ENCODE measurements around the gene KLHL17. TPM values are rescaled to one million over a fixed set of nuclear protein-coding genes. Genes with fewer than 3 reads are reported as not detected.
A peak's percentile ranks its signal among the peaks of the same experiment; 100 is the strongest.

Gene KLHL17
- total and polyA plus RNA-seq, 10 of the 15 experiments (the other 5 are each of a cell fraction or from before 2014, with no cell fraction given): 0.03 to 30.6 (median 5.3) TPM

GRCh38 chr1:928825-929661, 31.3 kb upstream of the KLHL17 start:
- intact Hi-C loops (cut with micrococcal nuclease; ENCODE audit: unreplicated experiment) (no loop called here), in situ Hi-C loops (cut with MboI) (no loop called here)
- no peak for FAIRE-seq
- no peaks in the 10 kb centered on the region for H3K4me1 ChIP-seq (ENCODE audit: control insufficient read depth, insufficient read depth, low read length)
- no peak overlapping the region for H3K4me3 ChIP-seq
- H3K79me2 ChIP-seq (ENCODE audit: control insufficient read depth, insufficient read depth, low read length): no peaks in the 10 kb centered on the region
- no peaks in the 10 kb centered on the region for H3K36me3 ChIP-seq (ENCODE audit: control insufficient read depth in 2 of 2, insufficient read depth in 2 of 2, low read length in 1 of 2)
- RAD21 ChIA-PET (ENCODE audit: unreplicated experiment): no interaction called here
- SMC1A ChIA-PET (ENCODE audit: uncharacterized antibody, unreplicated experiment): no interaction called here
- DNase-seq (ENCODE audit: low read depth, low spot score): no peak
- no peak for ATAC-seq
- TF ChIP-seq POLR2A (IDR thresholded peaks at IDR 0.05; ENCODE audit: low read depth, low read length) (no peak), CTCF (IDR thresholded peaks at IDR 0.05 in 2 of 3, conservative IDR thresholded peaks at IDR 0.05 in 1 of 3; ENCODE audit: control insufficient read depth in 2 of 3, extremely low read depth in 1 of 3, insufficient read depth in 1 of 3, low read depth in 3 of 3, low read length in 3 of 3) (peak in 1 of 3 experiments; percentile 5; a peak in 1 of 6 replicates)
- no peaks in the 10 kb centered on the region for H4K20me1 ChIP-seq (ENCODE audit: control insufficient read depth, insufficient read depth)
- POLR2A ChIA-PET: no interaction called here
- CTCF ChIA-PET: no interaction called here
- H3K9me3 ChIP-seq (replicated peaks; ENCODE audit: control insufficient read depth, insufficient read depth, low read length): no peaks in the 10 kb centered on the region
- no TSS peak for BruUV-seq (replicated peaks)
- no peak overlapping the region for H2AFZ ChIP-seq (ENCODE audit: control insufficient read depth, low read depth, low read length)
- no peak overlapping the region for H3K9ac ChIP-seq (ENCODE audit: control insufficient read depth, insufficient read depth, low read length)
- H3K27ac ChIP-seq (ENCODE audit: control insufficient read depth, insufficient read depth): no peak overlapping the region
- 41% methylated on average over 39 of the region's 40 CpGs for WGBS (ENCODE audit: insufficient coverage, insufficient replicate concordance, low lambda C conversion rate, missing lambda C conversion rate)
- no peak overlapping the region for H3K4me2 ChIP-seq (ENCODE audit: control insufficient read depth, insufficient read depth)
- H3K27me3 ChIP-seq (replicated peaks in 1 of 2; ENCODE audit: control insufficient read depth in 2 of 2, insufficient read depth in 2 of 2, low read length in 1 of 2): peaks cover 8 to 9% of the 10 kb centered on the region in 2 experiments
